Smooth muscle cell of the brain vasculature (primary cell): Measurements from ENCODE around the gene SRGAP2.
"Not testable (repeated sequence)": the region's sequence is repeated elsewhere in the genome, so short reads cannot be mapped to it uniquely, and the experiment has no call there.

ENCODE experiments used
- DNase-seq: peaks from one replicate; pipeline ENCODE4 v3.0.0-alpha.2; 2012; ENCODE audit warnings: low read depth, low spot score

SRGAP2 gene

GRCh38 chr1:206205569-206205968, 2.2 kb downstream of the SRGAP2 start:
- not testable (repeated sequence) for DNase-seq

GRCh38 chr1:206210802-206211201, 7.5 kb downstream of the SRGAP2 start:
- DNase-seq: not testable (repeated sequence)

GRCh38 chr1:206215600-206216392, 12.5 kb downstream of the SRGAP2 start:
- not testable (repeated sequence) for DNase-seq

- DNase-seq: not testable (repeated sequence)
These were observed 14.9 kb downstream of the SRGAP2 start for GRCh38 chr1:206218285-206218684.

- not testable (repeated sequence) for DNase-seq
These were observed 15.4 kb downstream of the SRGAP2 start for GRCh38 chr1:206218765-206219164.

- not testable (repeated sequence) for DNase-seq
These were observed 16.4 kb downstream of the SRGAP2 start for GRCh38 chr1:206219514-206220331.

- DNase-seq: not testable (repeated sequence)
These were observed 17.1 kb downstream of the SRGAP2 start for GRCh38 chr1:206220332-206221000.

- not testable (repeated sequence) for DNase-seq
These were observed 18.2 kb downstream of the SRGAP2 start for GRCh38 chr1:206221585-206221984.

- not testable (repeated sequence) for DNase-seq
These were observed 20.9 kb downstream of the SRGAP2 start for GRCh38 chr1:206224190-206224776.

- not testable (repeated sequence) for DNase-seq
These were observed 22.0 kb downstream of the SRGAP2 start for GRCh38 chr1:206225386-206225785.

GRCh38 chr1:206226886-206227285, 23.5 kb downstream of the SRGAP2 start:
- DNase-seq: not testable (repeated sequence)

- not testable (repeated sequence) for DNase-seq
These were observed 25.9 kb downstream of the SRGAP2 start for GRCh38 chr1:206229286-206229685.

GRCh38 chr1:206231989-206232388, 28.6 kb downstream of the SRGAP2 start:
- DNase-seq: not testable (repeated sequence)

- not testable (repeated sequence) for DNase-seq
These were observed 29.8 kb downstream of the SRGAP2 start for GRCh38 chr1:206232970-206233645.

GRCh38 chr1:206234189-206234916, 31.0 kb downstream of the SRGAP2 start:
- not testable (repeated sequence) for DNase-seq

- DNase-seq: not testable (repeated sequence)
These were observed 31.8 kb downstream of the SRGAP2 start for GRCh38 chr1:206235190-206235589.

- DNase-seq: not testable (repeated sequence)
These were observed 36.9 kb downstream of the SRGAP2 start for GRCh38 chr1:206240288-206240687.

- DNase-seq: not testable (repeated sequence)
These were observed 40.0 kb downstream of the SRGAP2 start for GRCh38 chr1:206243335-206243734.

GRCh38 chr1:206245479-206245878, 42.1 kb downstream of the SRGAP2 start:
- not testable (repeated sequence) for DNase-seq
